Hindlimb muscle (tissue), 1 donor: ENCODE measurements around the gene AKAP5. TPM values are rescaled to one million over a fixed set of nuclear protein-coding genes. Genes with fewer than 3 reads are reported as not detected.
"Not testable (repeated sequence)": the region's sequence is repeated elsewhere in the genome, so short reads cannot be mapped to it uniquely, and the experiment has no call there.

Experiments
- DNase-seq: peaks from one replicate; pipeline ENCODE4 v3.0.0-alpha.2; 2013
- polyA plus RNA-seq: library from polyadenylated mRNA; unstranded; fragments of 120-200 nt; gene quantifications from one replicate; pipeline ENCODE4 v1.2.1, GENCODE V29; 2013; ENCODE audit not compliant: insufficient read length

AKAP5 gene
- polyA plus RNA-seq, 1 donor = 0.45 TPM

GRCh38 chr14:64503434-64504309, 38.4 kb downstream of the AKAP5 start, which contains the start of gene ZBTB25:
Gene ZBTB25, minus strand, starts transcription at chr14:64503838. Its CDS starts 13,305 bp downstream, at chr14:64490533.
- peak; percentile 96 for DNase-seq

- peak; percentile 83 for DNase-seq
Measured at GRCh38 chr14:64504310-64504896, 39.1 kb downstream of the AKAP5 start, which contains the start of gene ZBTB1. Gene ZBTB1, plus strand, starts transcription at chr14:64504770. Its CDS starts 16,735 bp downstream, at chr14:64521505.

- DNase-seq = peak; percentile 91
Measured at GRCh38 chr14:64504897-64505794, 39.8 kb downstream of the AKAP5 start.

GRCh38 chr14:64506721-64507120, 41.4 kb downstream of the AKAP5 start:
- no peak for DNase-seq

- DNase-seq = no peak
Measured at GRCh38 chr14:64507376-64508156, 42.3 kb downstream of the AKAP5 start.

- DNase-seq = no peak
Measured at GRCh38 chr14:64508215-64508776, 43.0 kb downstream of the AKAP5 start.

GRCh38 chr14:64509036-64509435, 43.7 kb downstream of the AKAP5 start:
- DNase-seq = no peak

- peak; percentile 62 for DNase-seq
Measured at GRCh38 chr14:64510825-64511671, 45.7 kb downstream of the AKAP5 start.

GRCh38 chr14:64513271-64513670, 48.0 kb downstream of the AKAP5 start:
- no peak for DNase-seq

- DNase-seq = no peak
Measured at GRCh38 chr14:64515053-64515452, 49.8 kb downstream of the AKAP5 start.

GRCh38 chr14:64516969-64517368, 51.7 kb downstream of the AKAP5 start:
- DNase-seq = no peak

GRCh38 chr14:64517667-64518066, 52.4 kb downstream of the AKAP5 start:
- not testable (repeated sequence) for DNase-seq

GRCh38 chr14:64518229-64518628, 52.9 kb downstream of the AKAP5 start:
- no peak for DNase-seq

GRCh38 chr14:64520699-64521098, 55.4 kb downstream of the AKAP5 start:
- DNase-seq = no peak

GRCh38 chr14:64522591-64523355, 57.5 kb downstream of the AKAP5 start:
- no peak for DNase-seq
